K562 (cell line): ENCODE results near the gene SNX3. TPM values are rescaled to one million over a fixed set of nuclear protein-coding genes. Genes with fewer than 3 reads are reported as not detected.

ENCODE experiments used
- CTBP1 ChIP-seq: fragments of 450-650 bp; IDR thresholded peaks from 2 replicates; pipeline ENCODE4 v1.6.1; 2016; ENCODE audit warnings: borderline replicate concordance
- DNMT1 ChIP-seq: fragments of 450-650 bp; IDR thresholded peaks from 2 replicates; pipeline ENCODE4 v1.6.1; 2016; ENCODE audit warnings: antibody characterized with exemption, mild to moderate bottlenecking
- EZH2 ChIP-seq: IDR thresholded peaks from 2 replicates; pipeline ENCODE4 v1.6.1; 2012; ENCODE audit warnings: low read depth, mild to moderate bottlenecking, inconsistent platforms, low read length, borderline replicate concordance
- FOSL1 ChIP-seq: fragments of 200-800 bp; sonication (Bioruptor generic); conservative IDR thresholded peaks from 2 replicates; pipeline ENCODE4 v1.6.1; 2016; ENCODE audit warnings: missing genetic modification characterization, missing compliant biosample characterization
- FOXK2 ChIP-seq, 2 experiments: fragments of 450-650 bp; IDR thresholded peaks in 1 of 2; conservative IDR thresholded peaks in 1 of 2; 2 replicates each; pipeline ENCODE4 v1.6.1; 2016; ENCODE audit warnings: low read depth in 2 of 2, mild to moderate bottlenecking in 1 of 2
- HNRNPUL1 ChIP-seq: fragments of 200-400 bp; formaldehyde crosslinking; IDR thresholded peaks from 2 replicates; pipeline ENCODE4 v1.6.1; 2017; ENCODE audit warnings: low read length
- JUN ChIP-seq, 2 experiments: sonication (generic) in 1 of 2; formaldehyde crosslinking in 1 of 2; IDR thresholded peaks; 2 replicates each; pipeline versions ENCODE4 v1.6.1 to v1.8.0; 2012 to 2022; ENCODE audit warnings: borderline replicate concordance in 2 of 2, mild to moderate bottlenecking in 2 of 2, improper control_type of control experiment in 1 of 2, low read depth in 1 of 2, low read length in 1 of 2, missing genetic modification reagents in 1 of 2
- KLF13 ChIP-seq: fragments of 450-650 bp; IDR thresholded peaks from 2 replicates; pipeline ENCODE4 v1.6.1; 2016; ENCODE audit warnings: missing genetic modification characterization, low read depth, mild to moderate bottlenecking, missing compliant biosample characterization, moderate library complexity, borderline replicate concordance
- LEF1 ChIP-seq: fragments of 450-650 bp; IDR thresholded peaks from 2 replicates; pipeline ENCODE4 v1.6.1; 2016; ENCODE audit warnings: mild to moderate bottlenecking
- NRF1 ChIP-seq, 2 experiments: fragments of 450-650 bp; IDR thresholded peaks in 1 of 2; conservative IDR thresholded peaks in 1 of 2; 2 replicates each; pipeline ENCODE4 v1.6.1; 2014; ENCODE audit warnings: mild to moderate bottlenecking in 2 of 2
- POU5F1 ChIP-seq: fragments of 150-350 bp; IDR thresholded peaks from 2 replicates; pipeline ENCODE4 v1.6.1; 2014; ENCODE audit warnings: borderline replicate concordance, low read length, low read depth, mild to moderate bottlenecking; ENCODE audit not compliant: partially characterized antibody
- PRPF4 ChIP-seq: fragments of 200-400 bp; formaldehyde crosslinking; IDR thresholded peaks from one replicate; pipeline ENCODE4 v1.6.1; 2017; ENCODE audit warnings: low read length, low read depth, mild to moderate bottlenecking; ENCODE audit not compliant: insufficient read depth, poor library complexity, severe bottlenecking
- RB1 ChIP-seq: fragments of 450-650 bp; IDR thresholded peaks from 2 replicates; pipeline ENCODE4 v1.6.1; 2017; ENCODE audit warnings: low read depth, mild to moderate bottlenecking
- RBM14 ChIP-seq: fragments of 200-400 bp; formaldehyde crosslinking; IDR thresholded peaks from 2 replicates; pipeline ENCODE4 v1.6.1; 2018; ENCODE audit warnings: low read depth, mild to moderate bottlenecking, low read length, moderate library complexity, borderline replicate concordance; ENCODE audit not compliant: insufficient read depth
- RHOXF2B ChIP-seq: fragments of 250-450 bp; sonication (Bioruptor Pico); conservative IDR thresholded peaks from 2 replicates; pipeline ENCODE4 v1.5.1; 2021
- SMARCA5 ChIP-seq: fragments of 450-650 bp; IDR thresholded peaks from 2 replicates; pipeline ENCODE4 v1.6.1; 2016
- SRSF3 ChIP-seq: fragments of 200-400 bp; formaldehyde crosslinking; IDR thresholded peaks from 2 replicates; pipeline ENCODE4 v1.6.1; 2016; ENCODE audit warnings: mild to moderate bottlenecking, low read length, moderate library complexity; ENCODE audit not compliant: insufficient read depth
- SRSF7 ChIP-seq: fragments of 200-400 bp; formaldehyde crosslinking; optimal IDR thresholded peaks from 2 replicates; pipeline ENCODE3; 2017; ENCODE audit warnings: mild to moderate bottlenecking, low read depth, low read length
- TBP ChIP-seq: optimal IDR thresholded peaks from 2 replicates; pipeline ENCODE3; 2011; ENCODE audit warnings: low read depth, low read length, improper control_type of control experiment
- TFAP4 ChIP-seq: sonication (generic); formaldehyde crosslinking; IDR thresholded peaks from 2 replicates; pipeline ENCODE4 v1.8.0; 2022; ENCODE audit warnings: missing genetic modification reagents, mild to moderate bottlenecking, moderate library complexity, borderline replicate concordance
- ZBTB8A ChIP-seq: fragments of 450-650 bp; IDR thresholded peaks from 2 replicates; pipeline ENCODE4 v1.6.1; 2018; ENCODE audit warnings: mild to moderate bottlenecking, moderate library complexity; ENCODE audit not compliant: partially characterized antibody
- ZC3H4 ChIP-seq: sonication (generic); formaldehyde crosslinking; IDR thresholded peaks from 2 replicates; pipeline ENCODE4 v1.9.0; 2021; ENCODE audit warnings: missing genetic modification reagents, borderline replicate concordance
- ZNF395 ChIP-seq: fragments of 200-800 bp; sonication (Bioruptor generic); IDR thresholded peaks from 2 replicates; pipeline ENCODE4 v1.6.1; 2017; ENCODE audit warnings: missing genetic modification characterization, missing compliant biosample characterization
- ZNF639 ChIP-seq, 2 experiments: fragments of 200-800 bp in 1 of 2; sonication (Bioruptor generic) in 1 of 2; sonication (generic) in 1 of 2; formaldehyde crosslinking in 1 of 2; IDR thresholded peaks in 1 of 2; conservative IDR thresholded peaks in 1 of 2; 2 replicates each; pipeline versions ENCODE4 v1.5.0 to v1.6.1; 2016 to 2020; ENCODE audit warnings: missing compliant biosample characterization in 1 of 2, missing genetic modification characterization in 1 of 2, missing genetic modification reagents in 1 of 2
- polyA plus RNA-seq, 8 experiments: library from polyadenylated mRNA; depleted of rRNA in 4 of 8; stranded (reverse) in 5 of 8; unstranded in 3 of 8; fragments of >200 nt; fragmentation: Nextera tagmentation in 2 of 8; fragmentation: Illumina TruSeq in 1 of 8; extraction: Ambion mirVana in 2 of 8; extraction: Trizol in 1 of 8; gene quantifications; 2 replicates each; pipeline versions ENCODE4 v1.2.1 to v1.2.3, GENCODE V29; 2011 to 2014; ENCODE audit warnings: inconsistent platforms in 1 of 8, missing spikeins in 1 of 8
- total RNA-seq, 7 experiments: library from RNA; depleted of rRNA in 6 of 7; stranded (reverse); fragments of >200 nt in 6 of 7; fragmentation: Illumina TruSeq in 2 of 7; extraction: Trizol in 2 of 7; gene quantifications; 2 replicates each; pipeline versions ENCODE4 v1.2.1 to v1.2.3, GENCODE V29; 2011 to 2021; ENCODE audit warnings: low replicate concordance in 1 of 7

The SNX3 gene
- total and polyA plus RNA-seq, 9 of the 15 experiments (the other 6 are each of a cell fraction or from before 2014, with no cell fraction given) = 48.9 to 410 (median 159) TPM

- peak; percentile 88 to 90 for TF ChIP-seq NRF1 (conservative IDR thresholded peaks at IDR 0.05 in 1 of 2, IDR thresholded peaks at IDR 0.05 in 1 of 2)
- TF ChIP-seq FOXK2 (conservative IDR thresholded peaks at IDR 0.05 in 1 of 2, IDR thresholded peaks at IDR 0.05 in 1 of 2; ENCODE audit: low read depth in 2 of 2) = peak in 1 of 2 experiments; percentile 48; a peak in 2 of 4 replicates
- TF ChIP-seq HNRNPUL1 = no peak
- peak; percentile 89 for TF ChIP-seq CTBP1
- TF ChIP-seq POU5F1 = no peak
- no peak for TF ChIP-seq SMARCA5
- no peak for TF ChIP-seq FOSL1 (tag)
- TF ChIP-seq ZNF639 (CRISPR knock-in tag; conservative IDR thresholded peaks at IDR 0.05 in 1 of 2, IDR thresholded peaks at IDR 0.05 in 1 of 2) = peak in 1 of 2 experiments; percentile 91; a peak in 2 of 4 replicates
- TF ChIP-seq KLF13 (tag) = no peak
- no peak for TF ChIP-seq RBM14
- TF ChIP-seq DNMT1 = no peak
- TF ChIP-seq TBP = peak; percentile 87
- TF ChIP-seq RB1 = peak; percentile 77; the same call in 1 of the 2 replicates
- no peak for TF ChIP-seq ZBTB8A
- TF ChIP-seq JUN (IDR thresholded peaks at IDR 0.05; ENCODE audit: borderline replicate concordance, low read depth, low read length) = no peak
- no peak; the same call in 1 of the 2 replicates for TF ChIP-seq JUN (CRISPR knock-in tag; IDR thresholded peaks at IDR 0.05; ENCODE audit: borderline replicate concordance)
- no peak for TF ChIP-seq SRSF7
- TF ChIP-seq RHOXF2B (CRISPR knock-in tag) = no peak
- TF ChIP-seq ZC3H4 = 0 out of 2 replicates have a peak, but pooled peaks have one; percentile 71
- TF ChIP-seq LEF1 = peak; percentile 55; the same call in 1 of the 2 replicates
- TF ChIP-seq PRPF4 = no peak
- no peak for TF ChIP-seq ZNF395 (CRISPR knock-in tag)
- TF ChIP-seq SRSF3 = no peak
- peak; percentile 76 for TF ChIP-seq TFAP4 (CRISPR knock-in tag)
- TF ChIP-seq EZH2 = no peak
Observed at GRCh38 chr6:108260809-108261569, at the start of gene SNX3 (continued).
